ENCODE results near the gene SNED1.

SNED1 gene

DNA sequence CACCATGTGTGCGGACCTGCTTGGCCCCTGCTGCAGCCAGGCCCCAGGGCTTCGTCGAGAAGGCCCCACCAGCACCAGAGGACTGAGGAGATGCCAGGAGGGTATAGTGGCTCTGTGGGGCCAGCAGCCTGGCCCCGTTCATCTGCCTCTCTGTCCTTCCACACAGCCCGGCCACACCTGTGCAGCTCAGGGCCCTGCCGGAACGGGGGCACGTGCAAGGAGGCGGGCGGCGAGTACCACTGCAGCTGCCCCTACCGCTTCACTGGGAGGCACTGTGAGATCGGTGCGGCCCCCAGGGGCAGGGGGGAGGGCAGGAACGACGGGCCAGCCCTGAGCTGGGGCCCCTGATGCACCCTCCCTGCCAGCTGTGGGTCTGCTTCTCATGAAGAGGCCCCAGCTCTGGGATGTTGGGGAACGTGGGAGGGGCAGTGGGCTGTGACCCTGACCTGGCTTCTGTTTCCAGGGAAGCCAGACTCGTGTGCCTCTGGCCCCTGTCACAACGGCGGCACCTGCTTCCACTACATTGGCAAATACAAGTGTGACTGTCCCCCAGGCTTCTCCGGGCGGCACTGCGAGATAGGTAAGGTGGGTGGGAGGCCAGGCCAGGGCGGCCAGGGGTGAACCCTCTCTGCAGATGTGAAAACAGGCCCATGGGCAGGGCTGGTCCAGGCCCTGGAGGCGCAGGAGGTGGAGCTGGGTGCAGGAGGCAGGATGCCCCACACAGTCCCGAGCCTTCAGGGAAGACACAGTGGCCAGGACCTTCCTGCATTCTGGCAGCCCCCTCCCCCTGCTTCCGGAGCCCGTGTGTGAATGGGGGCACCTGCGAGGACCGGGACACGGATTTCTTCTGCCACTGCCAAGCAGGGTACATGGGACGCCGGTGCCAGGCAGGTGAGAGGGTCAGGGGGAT is 53.4 kb downstream of the SNED1 start:
- Histone ChIP-seq H3K4me3 (ENCODE audit: low read length) (no peak overlapping the region), H3K9me3 (replicated peaks; ENCODE audit: low read length) (no peaks in the 10 kb centered on the region), H3K27me3 (ENCODE audit: control insufficient read depth, insufficient read depth, low read length) (no peaks in the 10 kb centered on the region), H3K9ac (ENCODE audit: low read depth, low read length) (no peak overlapping the region), H3K36me3 (ENCODE audit: insufficient read depth, low read length) (peaks cover 34% of the 10 kb centered on the region), H3K4me2 (ENCODE audit: low read length) (no peak overlapping the region), H3K4me1 (ENCODE audit: control insufficient read depth, insufficient read depth, low read length) (no peaks in the 10 kb centered on the region)

DNA sequence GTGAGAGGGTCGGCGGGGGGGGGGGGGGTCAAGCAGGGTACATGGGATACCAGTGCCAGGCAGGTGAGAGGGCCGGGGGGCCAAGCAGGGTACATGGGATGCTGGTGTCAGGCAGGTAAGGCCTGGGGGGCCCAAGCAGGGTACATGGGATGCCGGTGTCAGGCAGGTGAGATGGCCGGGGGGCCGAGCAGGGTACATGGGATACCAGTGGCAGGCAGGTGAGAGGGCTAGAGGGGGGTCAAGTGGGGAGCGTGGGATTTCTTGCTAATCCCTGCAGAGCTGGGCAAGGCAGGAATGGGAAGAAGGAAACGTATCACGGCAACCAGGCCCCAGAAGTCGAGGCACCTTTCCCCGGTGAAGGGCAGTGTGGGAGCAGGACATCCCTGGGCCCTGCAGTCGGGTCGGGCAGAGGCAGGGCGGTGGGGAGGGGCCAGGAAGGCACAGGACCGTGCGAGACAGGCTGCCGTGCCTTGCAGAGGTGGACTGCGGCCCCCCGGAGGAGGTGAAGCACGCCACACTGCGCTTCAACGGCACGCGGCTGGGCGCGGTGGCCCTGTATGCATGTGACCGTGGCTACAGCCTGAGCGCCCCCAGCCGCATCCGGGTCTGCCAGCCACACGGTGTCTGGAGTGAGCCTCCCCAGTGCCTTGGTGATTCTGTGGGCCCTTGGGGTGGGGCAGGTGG is 54.4 kb downstream of the SNED1 start:
- Histone ChIP-seq H3K4me2 (ENCODE audit: low read length) (no peak overlapping the region), H3K27me3 (ENCODE audit: control insufficient read depth, insufficient read depth, low read length) (no peaks in the 10 kb centered on the region), H3K9ac (ENCODE audit: low read depth, low read length) (no peak overlapping the region), H3K36me3 (ENCODE audit: insufficient read depth, low read length) (peaks cover 34% of the 10 kb centered on the region), H3K4me1 (ENCODE audit: control insufficient read depth, insufficient read depth, low read length) (no peaks in the 10 kb centered on the region), H3K4me3 (ENCODE audit: low read length) (no peak overlapping the region), H3K9me3 (replicated peaks; ENCODE audit: low read length) (no peaks in the 10 kb centered on the region)

DNA sequence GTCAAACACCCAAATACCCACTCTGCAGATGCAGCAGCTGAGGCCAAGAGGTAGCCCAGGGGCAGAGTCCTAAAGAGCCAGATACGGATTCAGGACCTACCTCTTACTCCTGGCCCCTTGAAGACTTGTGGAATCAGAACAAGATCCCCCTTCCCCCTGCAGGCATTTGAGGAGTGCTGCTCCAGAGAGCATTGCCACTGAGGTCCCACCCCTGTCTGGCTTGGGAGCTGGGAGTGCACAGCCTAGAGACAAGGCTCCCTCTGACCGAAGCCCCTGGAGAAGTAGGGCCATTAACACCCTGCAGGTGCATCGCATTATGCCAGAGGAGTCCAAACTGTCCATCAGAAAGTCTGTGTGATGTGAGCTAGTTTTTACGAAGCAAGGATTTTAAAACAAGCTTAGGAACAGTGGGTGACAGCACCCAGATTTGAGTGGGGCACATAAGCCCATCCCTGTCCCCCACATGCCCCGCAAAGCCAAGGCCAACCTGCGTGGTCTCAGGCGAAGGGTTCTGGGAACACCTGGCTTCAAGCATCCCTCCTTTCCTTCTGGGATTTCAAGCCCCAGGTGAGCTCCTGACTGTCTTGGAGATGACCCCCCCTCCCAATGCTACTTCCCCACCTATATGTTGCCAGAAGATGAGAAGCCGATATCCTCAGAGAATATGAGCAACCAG is 55.3 kb downstream of the SNED1 start:
- H3K4me3 ChIP-seq (ENCODE audit: low read length) = no peak overlapping the region
- peaks cover 34% of the 10 kb centered on the region for H3K36me3 ChIP-seq (ENCODE audit: insufficient read depth, low read length)
- no peak overlapping the region for H3K9ac ChIP-seq (ENCODE audit: low read depth, low read length)
- H3K9me3 ChIP-seq (replicated peaks; ENCODE audit: low read length) = no peaks in the 10 kb centered on the region
- no peaks in the 10 kb centered on the region for H3K4me1 ChIP-seq (ENCODE audit: control insufficient read depth, insufficient read depth, low read length)
- H3K4me2 ChIP-seq (ENCODE audit: low read length) = no peak overlapping the region
- no peaks in the 10 kb centered on the region for H3K27me3 ChIP-seq (ENCODE audit: control insufficient read depth, insufficient read depth, low read length)

DNA sequence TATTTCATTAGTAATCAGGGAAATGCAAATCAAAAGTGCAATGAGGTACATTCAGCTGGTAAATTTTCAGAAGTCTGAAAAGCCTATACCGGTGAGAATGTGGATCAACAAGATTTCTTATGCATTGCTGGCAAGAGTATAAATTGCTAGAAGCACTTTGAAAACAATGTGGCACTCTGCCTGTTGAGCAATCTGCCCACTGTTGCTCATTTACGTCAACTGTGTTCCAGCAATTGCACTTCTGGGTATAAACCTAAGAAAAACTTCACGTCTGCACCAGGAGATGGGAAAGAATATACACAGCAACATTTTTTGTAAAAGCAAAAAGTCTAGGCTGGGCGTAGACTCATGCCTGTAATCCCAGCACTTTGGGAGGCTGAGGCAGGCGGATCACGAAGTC is 62.9 kb downstream of the SNED1 start:
- H3K9ac ChIP-seq (ENCODE audit: low read depth, low read length) = no peak overlapping the region
- H3K9me3 ChIP-seq (replicated peaks; ENCODE audit: low read length) = no peaks in the 10 kb centered on the region
- no peaks in the 10 kb centered on the region for H3K4me1 ChIP-seq (ENCODE audit: control insufficient read depth, insufficient read depth, low read length)
- H3K36me3 ChIP-seq (ENCODE audit: insufficient read depth, low read length) = no peaks in the 10 kb centered on the region
- H3K4me3 ChIP-seq (ENCODE audit: low read length) = no peak overlapping the region
- no peak overlapping the region for H3K4me2 ChIP-seq (ENCODE audit: low read length)
- H3K27me3 ChIP-seq (ENCODE audit: control insufficient read depth, insufficient read depth, low read length) = no peaks in the 10 kb centered on the region

DNA sequence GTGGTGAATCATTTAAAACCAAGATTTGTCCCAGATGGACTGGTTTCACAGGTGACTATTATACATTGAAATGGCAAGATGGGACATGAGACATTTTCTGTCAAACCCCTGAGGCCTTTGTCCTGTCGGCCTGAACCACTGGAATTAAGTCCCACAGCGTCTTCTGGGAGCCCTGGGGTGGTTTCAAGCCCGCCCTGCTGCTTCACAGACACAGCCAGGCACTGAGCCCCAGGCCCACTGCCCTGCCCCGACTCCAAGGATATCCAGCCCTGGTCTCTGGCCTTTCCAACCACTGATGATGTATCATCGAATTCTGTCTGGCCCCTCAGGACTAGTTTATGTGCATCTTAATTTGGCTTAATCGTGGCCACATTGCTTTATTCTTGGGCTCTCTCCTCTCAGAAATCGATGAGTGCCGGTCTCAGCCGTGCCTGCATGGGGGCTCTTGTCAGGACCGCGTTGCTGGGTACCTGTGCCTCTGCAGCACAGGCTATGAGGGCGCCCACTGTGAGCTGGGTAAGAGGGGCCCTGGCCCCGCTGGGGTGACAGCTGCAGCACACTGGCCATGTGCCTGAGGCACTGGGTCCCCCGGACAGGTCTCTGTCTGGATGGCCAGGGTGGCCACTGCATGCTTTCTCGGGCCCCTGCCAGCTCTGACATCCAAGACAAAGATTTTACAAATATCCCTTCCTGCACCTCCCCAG is 64.1 kb downstream of the SNED1 start:
- H3K4me1 ChIP-seq (ENCODE audit: control insufficient read depth, insufficient read depth, low read length) = no peaks in the 10 kb centered on the region
- no peak overlapping the region for H3K9ac ChIP-seq (ENCODE audit: low read depth, low read length)
- no peaks in the 10 kb centered on the region for H3K27me3 ChIP-seq (ENCODE audit: control insufficient read depth, insufficient read depth, low read length)
- H3K9me3 ChIP-seq (replicated peaks; ENCODE audit: low read length) = no peaks in the 10 kb centered on the region
- H3K4me2 ChIP-seq (ENCODE audit: low read length) = no peak overlapping the region
- H3K4me3 ChIP-seq (ENCODE audit: low read length) = no peak overlapping the region
- H3K36me3 ChIP-seq (ENCODE audit: insufficient read depth, low read length) = no peaks in the 10 kb centered on the region

DNA sequence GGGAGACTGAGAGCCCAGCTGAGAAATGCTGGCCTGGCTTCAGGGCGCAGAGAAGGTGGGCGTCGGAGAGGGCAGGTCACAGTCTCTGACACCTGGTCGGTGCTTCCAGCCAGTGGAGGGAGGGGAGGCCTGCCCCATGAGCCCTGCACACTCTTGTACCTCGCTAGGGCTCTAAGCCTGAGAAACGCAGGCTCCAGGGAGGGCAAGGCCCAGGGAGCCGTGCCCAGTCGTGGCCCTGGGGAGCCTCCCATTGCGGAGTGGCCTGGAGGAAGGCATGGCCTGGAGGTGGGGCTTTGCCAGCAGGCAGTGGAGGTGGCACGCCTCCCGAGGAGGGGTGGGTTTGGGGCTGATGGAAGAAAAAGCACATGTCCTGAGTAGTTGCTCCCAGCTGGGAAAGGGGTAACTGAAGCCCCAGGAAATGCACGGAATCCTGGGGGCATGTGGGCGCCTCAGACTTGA is 64.7 kb downstream of the SNED1 start:
- Histone ChIP-seq H3K36me3 (ENCODE audit: insufficient read depth, low read length) (no peaks in the 10 kb centered on the region), H3K4me2 (ENCODE audit: low read length) (no peak overlapping the region), H3K4me1 (ENCODE audit: control insufficient read depth, insufficient read depth, low read length) (no peaks in the 10 kb centered on the region), H3K9ac (ENCODE audit: low read depth, low read length) (no peak overlapping the region), H3K27me3 (ENCODE audit: control insufficient read depth, insufficient read depth, low read length) (no peaks in the 10 kb centered on the region), H3K4me3 (ENCODE audit: low read length) (no peak overlapping the region), H3K9me3 (replicated peaks; ENCODE audit: low read length) (no peaks in the 10 kb centered on the region)

DNA sequence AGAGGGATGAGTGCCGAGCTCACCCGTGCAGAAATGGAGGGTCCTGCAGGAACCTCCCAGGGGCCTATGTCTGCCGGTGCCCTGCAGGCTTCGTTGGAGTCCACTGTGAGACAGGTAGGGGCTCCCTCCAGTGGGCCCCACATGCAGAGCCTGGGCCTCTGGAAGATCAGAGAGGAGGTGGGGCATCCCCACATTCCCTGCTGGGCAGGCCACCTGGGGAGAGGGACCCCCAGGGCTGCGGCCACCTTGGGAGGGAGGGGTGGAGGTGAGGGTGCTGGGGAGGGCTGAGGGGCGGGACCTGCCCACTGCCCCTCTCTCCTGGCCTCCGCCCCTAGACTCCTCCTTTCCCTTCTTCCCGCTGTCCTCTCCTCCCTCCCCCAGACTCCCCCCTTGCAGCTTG is 65.2 kb downstream of the SNED1 start:
- no peaks in the 10 kb centered on the region for H3K27me3 ChIP-seq (ENCODE audit: control insufficient read depth, insufficient read depth, low read length)
- no peak overlapping the region for H3K9ac ChIP-seq (ENCODE audit: low read depth, low read length)

DNA sequence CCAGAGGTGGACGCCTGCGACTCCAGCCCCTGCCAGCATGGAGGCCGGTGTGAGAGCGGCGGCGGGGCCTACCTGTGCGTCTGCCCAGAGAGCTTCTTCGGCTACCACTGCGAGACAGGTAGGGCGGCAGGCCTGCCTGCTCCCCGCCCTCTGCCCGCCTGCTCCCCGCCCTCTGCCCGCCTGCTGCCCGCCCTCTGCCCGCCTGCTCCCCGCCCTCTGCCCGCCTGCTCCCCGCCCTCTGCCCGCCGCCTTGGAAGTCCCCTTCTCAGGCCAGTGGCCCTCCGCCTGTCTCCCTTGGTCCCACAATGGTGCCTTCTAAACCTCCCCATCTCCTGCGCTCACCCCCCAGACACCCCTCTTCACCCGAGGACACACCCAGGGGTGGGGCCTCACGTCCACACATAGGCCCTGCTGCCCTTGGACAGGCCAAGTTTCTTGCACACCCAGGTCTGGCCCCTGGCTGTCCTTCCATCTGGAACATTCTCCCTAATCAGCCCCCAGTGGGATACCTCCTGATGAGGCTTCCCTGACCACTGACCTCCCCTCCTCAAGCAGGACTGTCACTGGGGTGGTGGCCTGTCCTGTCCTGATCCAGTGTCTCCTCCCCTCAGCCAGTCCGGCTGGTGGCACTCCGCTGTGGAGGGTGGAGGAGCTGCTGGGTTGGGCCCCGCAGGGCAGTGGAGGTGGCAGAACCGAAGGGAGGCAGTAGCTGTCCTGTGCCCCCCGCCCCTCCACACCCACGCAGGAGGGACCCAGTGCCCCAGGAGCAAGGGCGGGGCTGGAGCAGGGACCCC is 65.8 kb downstream of the SNED1 start:
- Histone ChIP-seq H3K36me3 (ENCODE audit: insufficient read depth, low read length) (peaks cover 3% of the 10 kb centered on the region), H3K4me1 (ENCODE audit: control insufficient read depth, insufficient read depth, low read length) (no peaks in the 10 kb centered on the region), H3K9ac (ENCODE audit: low read depth, low read length) (no peak overlapping the region), H3K4me3 (ENCODE audit: low read length) (no peak overlapping the region), H3K9me3 (replicated peaks; ENCODE audit: low read length) (no peaks in the 10 kb centered on the region), H3K27me3 (ENCODE audit: control insufficient read depth, insufficient read depth, low read length) (no peaks in the 10 kb centered on the region), H3K4me2 (ENCODE audit: low read length) (no peak overlapping the region)

More for the DNA sequence above, 65.2 kb downstream of the SNED1 start:
- H3K4me3 ChIP-seq (ENCODE audit: low read length) = no peak overlapping the region
- no peak overlapping the region for H3K4me2 ChIP-seq (ENCODE audit: low read length)
- no peaks in the 10 kb centered on the region for H3K36me3 ChIP-seq (ENCODE audit: insufficient read depth, low read length)
- no peaks in the 10 kb centered on the region for H3K9me3 ChIP-seq (replicated peaks; ENCODE audit: low read length)
- H3K4me1 ChIP-seq (ENCODE audit: control insufficient read depth, insufficient read depth, low read length) = no peaks in the 10 kb centered on the region

DNA sequence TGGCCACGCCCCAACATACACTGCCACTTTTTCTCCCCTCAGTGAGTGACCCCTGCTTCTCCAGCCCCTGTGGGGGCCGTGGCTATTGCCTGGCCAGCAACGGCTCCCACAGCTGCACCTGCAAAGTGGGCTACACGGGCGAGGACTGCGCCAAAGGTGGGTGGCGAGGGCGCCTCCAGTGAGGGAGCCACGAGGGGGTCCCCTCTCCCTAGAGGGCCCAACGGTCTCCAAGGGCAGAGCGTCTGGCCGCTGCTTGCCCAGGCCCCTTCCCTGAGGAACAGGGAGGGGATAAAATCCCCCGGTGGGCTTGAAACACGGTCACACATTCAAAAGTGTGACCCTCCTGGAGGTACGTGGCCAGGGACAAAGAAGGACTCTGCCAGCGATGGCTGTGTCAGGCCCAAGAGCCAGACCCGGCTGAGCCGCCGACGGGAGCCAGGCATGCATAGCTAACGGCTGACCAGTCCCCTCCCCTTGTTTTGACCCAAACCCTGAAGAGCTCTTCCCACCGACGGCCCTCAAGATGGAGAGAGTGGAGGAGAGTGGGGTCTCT is 66.5 kb downstream of the SNED1 start:
- no peaks in the 10 kb centered on the region for H3K9me3 ChIP-seq (replicated peaks; ENCODE audit: low read length)
- no peak overlapping the region for H3K4me2 ChIP-seq (ENCODE audit: low read length)
- H3K4me1 ChIP-seq (ENCODE audit: control insufficient read depth, insufficient read depth, low read length) = no peaks in the 10 kb centered on the region
- no peak overlapping the region for H3K4me3 ChIP-seq (ENCODE audit: low read length)
- H3K9ac ChIP-seq (ENCODE audit: low read depth, low read length) = no peak overlapping the region
- H3K27me3 ChIP-seq (ENCODE audit: control insufficient read depth, insufficient read depth, low read length) = no peaks in the 10 kb centered on the region
- peaks cover 9% of the 10 kb centered on the region for H3K36me3 ChIP-seq (ENCODE audit: insufficient read depth, low read length)

DNA sequence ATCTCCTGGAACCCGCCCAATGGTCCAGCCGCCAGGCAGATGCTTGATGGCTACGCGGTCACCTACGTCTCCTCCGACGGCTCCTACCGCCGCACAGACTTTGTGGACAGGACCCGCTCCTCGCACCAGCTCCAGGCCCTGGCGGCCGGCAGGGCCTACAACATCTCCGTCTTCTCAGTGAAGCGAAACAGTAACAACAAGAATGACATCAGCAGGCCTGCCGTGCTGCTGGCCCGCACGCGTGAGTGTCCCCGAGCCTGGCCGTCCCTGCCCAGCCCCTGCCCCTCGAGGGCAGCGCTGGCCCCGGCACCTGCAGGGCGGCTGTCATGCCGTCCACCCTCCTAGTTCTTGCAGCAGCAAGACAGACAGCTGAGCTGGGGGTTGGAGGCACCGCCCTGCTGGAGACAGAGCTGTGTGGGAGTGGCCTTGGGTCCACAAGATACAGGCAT is 67.0 kb downstream of the SNED1 start:
- H3K27me3 ChIP-seq (ENCODE audit: control insufficient read depth, insufficient read depth, low read length) = no peaks in the 10 kb centered on the region
- H3K4me1 ChIP-seq (ENCODE audit: control insufficient read depth, insufficient read depth, low read length) = no peaks in the 10 kb centered on the region
- H3K36me3 ChIP-seq (ENCODE audit: insufficient read depth, low read length) = peaks cover 13% of the 10 kb centered on the region
- H3K4me2 ChIP-seq (ENCODE audit: low read length) = no peak overlapping the region
- H3K4me3 ChIP-seq (ENCODE audit: low read length) = no peak overlapping the region
- no peak overlapping the region for H3K9ac ChIP-seq (ENCODE audit: low read depth, low read length)
- H3K9me3 ChIP-seq (replicated peaks; ENCODE audit: low read length) = no peaks in the 10 kb centered on the region

Data from skeletal muscle satellite cell (primary cell).